CMK (cell line): ENCODE data around the gene SF3B6.
"Not testable (repeated sequence)": the region's sequence is repeated elsewhere in the genome, so short reads cannot be mapped to it uniquely, and the experiment has no call there.

ENCODE experiments used
- DNase-seq: peaks from one replicate; pipeline ENCODE4 v3.0.0-alpha.2; 2010; ENCODE audit warnings: low read depth

Gene SF3B6

GRCh38 chr2:24050041-24050979, 25.8 kb downstream of the SF3B6 start:
- DNase-seq: no peak

GRCh38 chr2:24049485-24050021, 26.6 kb downstream of the SF3B6 start, which contains the start of gene FKBP1B:
Gene FKBP1B, plus strand, starts transcription at chr2:24049741. Its CDS starts 109 bp downstream, at chr2:24049850.
- DNase-seq: no peak

- peak; percentile 51 for DNase-seq
These were observed 27.2 kb downstream of the SF3B6 start for GRCh38 chr2:24048769-24049484.

- no peak for DNase-seq
These were observed 28.5 kb downstream of the SF3B6 start for GRCh38 chr2:24047703-24048033.

- peak; percentile 95 for DNase-seq
These were observed 29.0 kb downstream of the SF3B6 start, which contains the start of gene WDCP for GRCh38 chr2:24046930-24047702. Gene WDCP, minus strand, starts transcription at chr2:24047391. Its CDS starts 7,897 bp downstream, at chr2:24039494.

- DNase-seq: no peak
These were observed 29.6 kb downstream of the SF3B6 start for GRCh38 chr2:24046599-24046929.

- DNase-seq: no peak
These were observed 30.3 kb downstream of the SF3B6 start for GRCh38 chr2:24045511-24046508.

GRCh38 chr2:24043133-24043532, 33.0 kb downstream of the SF3B6 start:
- not testable (repeated sequence) for DNase-seq

- DNase-seq: no peak
These were observed 35.6 kb downstream of the SF3B6 start for GRCh38 chr2:24040511-24040910.

GRCh38 chr2:24038786-24039499, 37.2 kb downstream of the SF3B6 start:
- no peak for DNase-seq

- no peak for DNase-seq
These were observed 49.9 kb downstream of the SF3B6 start for GRCh38 chr2:24026233-24026632.

- DNase-seq: no peak
These were observed 51.0 kb downstream of the SF3B6 start for GRCh38 chr2:24024996-24025663.

- no peak for DNase-seq
These were observed 52.1 kb downstream of the SF3B6 start for GRCh38 chr2:24024018-24024417.

GRCh38 chr2:24022975-24023575, 53.1 kb downstream of the SF3B6 start:
- DNase-seq: no peak

- no peak for DNase-seq
These were observed 53.7 kb downstream of the SF3B6 start for GRCh38 chr2:24022324-24022974.

GRCh38 chr2:24021122-24021998, 54.8 kb downstream of the SF3B6 start:
- DNase-seq: no peak

GRCh38 chr2:24020244-24020643, 55.9 kb downstream of the SF3B6 start:
- no peak for DNase-seq

- DNase-seq: no peak
These were observed 56.4 kb downstream of the SF3B6 start for GRCh38 chr2:24019729-24020128.
